ENCODE data around the gene EMC8.

The EMC8 gene

GRCh38 chr16:85755929-85756768 is 43.2 kb downstream of the EMC8 start:
- DNase-seq (ENCODE audit: low read depth) = no peak

GRCh38 chr16:85754413-85754812 is 44.9 kb downstream of the EMC8 start:
- DNase-seq (ENCODE audit: low read depth) = no peak

GRCh38 chr16:85753976-85754375 is 45.4 kb downstream of the EMC8 start:
- no peak for DNase-seq (ENCODE audit: low read depth)

GRCh38 chr16:85753559-85753958 is 45.8 kb downstream of the EMC8 start:
- no peak for DNase-seq (ENCODE audit: low read depth)

- DNase-seq (ENCODE audit: low read depth) = no peak
Measured at GRCh38 chr16:85752511-85753420, 46.6 kb downstream of the EMC8 start.

- no peak for DNase-seq (ENCODE audit: low read depth)
Measured at GRCh38 chr16:85751698-85752501, 47.4 kb downstream of the EMC8 start.

GRCh38 chr16:85750827-85751697 is 48.3 kb downstream of the EMC8 start, which contains the start of gene C16orf74:
Gene C16orf74, minus strand, starts transcription at chr16:85751096. Its CDS starts 15,879 bp downstream, at chr16:85735217.
- no peak for DNase-seq (ENCODE audit: low read depth)

- no peak for DNase-seq (ENCODE audit: low read depth)
Measured at GRCh38 chr16:85750146-85750826, 49.1 kb downstream of the EMC8 start.

GRCh38 chr16:85749771-85750145 is 49.6 kb downstream of the EMC8 start:
- DNase-seq (ENCODE audit: low read depth) = no peak

GRCh38 chr16:85746460-85747215 is 52.7 kb downstream of the EMC8 start:
- DNase-seq (ENCODE audit: low read depth) = no peak

GRCh38 chr16:85738923-85739715 is 60.2 kb downstream of the EMC8 start:
- DNase-seq (ENCODE audit: low read depth) = no peak

GRCh38 chr16:85736921-85737320 is 62.4 kb downstream of the EMC8 start:
- DNase-seq (ENCODE audit: low read depth) = no peak

GRCh38 chr16:85735946-85736345 is 63.4 kb downstream of the EMC8 start:
- no peak for DNase-seq (ENCODE audit: low read depth)

- no peak for DNase-seq (ENCODE audit: low read depth)
Measured at GRCh38 chr16:85735225-85735635, 64.1 kb downstream of the EMC8 start.

- no peak for DNase-seq (ENCODE audit: low read depth)
Measured at GRCh38 chr16:85734311-85735017, 64.9 kb downstream of the EMC8 start.

- DNase-seq (ENCODE audit: low read depth) = no peak
Measured at GRCh38 chr16:85733839-85734170, 65.5 kb downstream of the EMC8 start.

- DNase-seq (ENCODE audit: low read depth) = no peak
Measured at GRCh38 chr16:85733155-85733838, 66.0 kb downstream of the EMC8 start.

GRCh38 chr16:85731179-85731578 is 68.2 kb downstream of the EMC8 start:
- no peak for DNase-seq (ENCODE audit: low read depth)

Measured in non-pigmented ciliary epithelial cell (primary cell).